Activated CD8-positive, alpha-beta memory T cell treated with anti-CD3 and anti-CD28 coated beads for 24 hours (primary cell): ENCODE data around the gene TRIM54.
"Not testable (repeated sequence)": the region's sequence is repeated elsewhere in the genome, so short reads cannot be mapped to it uniquely, and the experiment has no call there.

Source experiments
- DNase-seq: peaks from one replicate; pipeline ENCODE4 v3.0.0-alpha.2; 2020

Gene TRIM54

GRCh38 chr2:27285481-27285880 is 3.3 kb downstream of the TRIM54 start:
- no peak for DNase-seq

GRCh38 chr2:27288610-27289009 is 6.4 kb downstream of the TRIM54 start:
- DNase-seq: no peak

DNA sequence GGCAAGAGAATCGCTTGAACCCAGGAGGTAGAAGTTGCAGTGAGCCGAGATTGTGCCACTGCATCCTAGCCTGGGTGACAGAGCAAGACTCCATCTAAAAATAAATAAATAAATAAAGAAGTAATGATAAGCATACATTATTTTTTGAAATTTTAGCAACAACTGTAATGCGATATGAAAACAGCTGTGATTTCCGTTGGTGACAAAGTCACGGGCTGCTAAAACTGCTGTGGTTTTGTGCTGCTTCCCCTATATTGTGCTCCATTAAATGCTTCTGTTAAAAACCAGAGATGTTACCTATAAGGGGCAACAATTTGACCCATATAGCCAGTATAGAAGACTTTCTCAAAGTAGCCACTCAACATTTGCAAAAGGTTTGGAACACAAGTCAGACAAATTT is 8.3 kb downstream of the TRIM54 start:
- DNase-seq: no peak

- DNase-seq: no peak
Measured at GRCh38 chr2:27291865-27292264, 9.6 kb downstream of the TRIM54 start.

DNA sequence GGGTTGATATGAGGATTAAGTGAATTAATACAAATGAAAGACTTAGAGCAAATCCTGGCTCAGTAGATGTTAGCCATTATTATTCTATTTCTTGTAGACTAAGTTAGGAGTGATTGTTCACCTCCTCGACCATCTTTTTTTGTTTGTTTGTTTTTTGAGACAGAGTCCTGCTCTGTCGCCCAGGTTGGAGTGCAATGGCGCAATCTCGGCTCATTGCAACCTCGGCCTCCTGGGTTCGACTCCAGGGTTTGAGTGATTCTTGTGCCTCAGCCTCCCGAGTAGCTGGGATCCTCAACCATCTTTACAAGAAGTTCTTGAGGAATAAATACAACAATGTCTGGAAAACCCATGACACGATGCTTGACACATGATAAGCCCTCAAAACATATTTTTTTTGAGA is 12.7 kb downstream of the TRIM54 start:
- no peak for DNase-seq

- no peak for DNase-seq
Measured at GRCh38 chr2:27296481-27296880, 14.3 kb downstream of the TRIM54 start.

- DNase-seq: no peak
Measured at GRCh38 chr2:27297195-27297594, 15.0 kb downstream of the TRIM54 start.

- DNase-seq: no peak
Measured at GRCh38 chr2:27298391-27299080, 16.3 kb downstream of the TRIM54 start.

- DNase-seq: not testable (repeated sequence)
Measured at GRCh38 chr2:27300606-27301005, 18.4 kb downstream of the TRIM54 start.

GRCh38 chr2:27303093-27304025 is 21.1 kb downstream of the TRIM54 start:
- peak; percentile 71 for DNase-seq

- DNase-seq: no peak
Measured at GRCh38 chr2:27304488-27305240, 22.4 kb downstream of the TRIM54 start.

- DNase-seq: no peak
Measured at GRCh38 chr2:27305516-27305915, 23.3 kb downstream of the TRIM54 start.

- peak; percentile 63 for DNase-seq
Measured at GRCh38 chr2:27306136-27306535, 23.9 kb downstream of the TRIM54 start.

DNA sequence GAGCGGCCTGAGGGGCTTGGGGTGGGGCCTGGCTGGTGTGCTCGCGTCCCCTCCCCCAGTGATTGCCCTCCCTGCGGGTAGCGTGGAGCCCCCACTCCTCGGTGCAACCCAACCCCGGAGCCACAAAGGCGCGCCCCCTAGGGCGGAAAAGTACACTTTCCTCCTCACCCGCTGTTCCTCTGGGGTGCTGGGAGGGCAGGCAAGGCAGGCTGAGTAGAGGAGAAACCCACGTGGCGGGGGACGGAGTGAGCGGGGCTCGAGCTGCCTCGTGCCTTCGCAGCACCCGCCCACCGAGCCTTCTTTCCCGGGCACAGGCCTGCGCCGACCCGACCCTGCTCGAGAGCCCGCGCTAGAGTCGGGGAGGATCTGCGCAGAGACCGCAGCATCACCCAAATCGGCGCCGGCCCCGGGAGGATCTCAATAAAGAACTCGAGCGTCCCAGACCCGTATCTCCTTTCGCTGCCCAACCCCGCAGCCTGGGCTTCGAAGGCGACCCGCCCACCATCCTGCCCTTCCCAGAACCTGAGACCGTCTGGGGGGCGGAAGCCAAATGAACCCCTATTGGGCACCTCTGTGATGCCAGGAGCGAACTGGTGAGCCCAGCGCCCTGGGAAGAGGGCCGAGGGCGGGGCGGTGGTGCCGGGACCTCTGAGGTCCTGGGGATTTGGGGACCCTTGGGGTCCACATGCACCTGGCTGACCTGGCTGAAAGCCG is 24.5 kb downstream of the TRIM54 start:
- DNase-seq: peak; percentile 79

DNA sequence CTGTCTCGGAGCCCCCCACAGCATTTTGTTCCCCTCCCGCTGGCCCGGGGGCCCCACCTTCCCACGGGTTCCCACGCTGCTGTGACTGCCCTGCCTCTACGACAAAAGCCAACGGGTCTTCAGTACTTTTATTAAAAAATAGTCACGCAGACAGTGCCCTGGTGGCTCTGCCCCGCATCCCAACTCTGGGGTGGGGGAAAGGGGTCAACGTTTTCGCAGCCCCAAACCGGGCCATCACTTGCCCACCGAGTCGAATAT is 25.0 kb downstream of the TRIM54 start:
- DNase-seq: no peak

GRCh38 chr2:27307545-27308358 is 25.5 kb downstream of the TRIM54 start:
- no peak for DNase-seq

DNA sequence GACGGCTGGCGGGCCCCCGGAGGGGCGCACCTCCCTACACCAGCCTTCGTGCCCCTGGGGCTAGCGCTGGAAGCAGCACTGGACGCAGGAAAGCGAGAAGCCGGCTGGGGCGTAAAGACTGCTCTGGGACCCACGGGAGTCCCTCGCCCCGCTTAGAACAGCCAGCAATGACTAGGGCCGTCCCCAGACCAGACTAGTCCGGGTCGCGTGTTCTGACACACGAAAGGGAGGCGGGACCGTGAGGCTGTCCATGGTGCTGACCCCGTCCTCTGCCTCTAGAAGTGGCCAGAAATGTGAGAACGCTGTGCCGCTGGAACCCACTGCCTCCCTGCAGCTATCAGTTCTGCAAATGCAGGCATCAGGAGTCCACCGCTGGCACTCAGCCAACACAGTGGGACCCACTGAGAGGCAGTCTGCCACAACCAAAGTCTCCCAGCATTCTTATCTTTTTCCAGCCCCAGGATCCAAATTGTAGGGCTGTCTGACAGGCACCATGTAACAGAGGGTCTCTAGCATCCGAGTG is 26.2 kb downstream of the TRIM54 start, which contains the start of gene UCN:
TSS of gene UCN (minus strand) at position 87 of the 523 bp plus-strand sequence. CDS start 550 bp downstream, outside the sequence.
- DNase-seq: no peak

DNA sequence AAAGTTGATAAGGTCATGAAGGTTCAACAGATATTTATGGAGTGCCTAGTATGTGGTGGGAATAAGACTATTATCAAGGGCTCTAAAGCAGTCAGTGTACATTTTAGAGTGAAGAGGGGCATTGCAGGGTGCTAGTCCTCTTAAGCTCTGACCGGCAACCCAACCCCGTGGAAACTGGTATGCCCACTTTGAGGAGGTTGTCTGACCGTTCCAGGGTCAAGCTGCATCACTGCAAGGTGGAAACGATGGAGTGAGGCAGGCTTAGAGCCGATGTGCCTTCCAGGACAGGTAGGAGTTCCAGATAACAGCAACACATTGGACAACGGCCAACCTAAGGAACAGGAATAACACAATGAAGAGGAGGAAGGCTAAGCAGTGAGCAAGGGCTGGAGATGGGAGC is 27.4 kb downstream of the TRIM54 start:
- no peak for DNase-seq

- DNase-seq: no peak
Measured at GRCh38 chr2:27312152-27312551, 29.9 kb downstream of the TRIM54 start.

DNA sequence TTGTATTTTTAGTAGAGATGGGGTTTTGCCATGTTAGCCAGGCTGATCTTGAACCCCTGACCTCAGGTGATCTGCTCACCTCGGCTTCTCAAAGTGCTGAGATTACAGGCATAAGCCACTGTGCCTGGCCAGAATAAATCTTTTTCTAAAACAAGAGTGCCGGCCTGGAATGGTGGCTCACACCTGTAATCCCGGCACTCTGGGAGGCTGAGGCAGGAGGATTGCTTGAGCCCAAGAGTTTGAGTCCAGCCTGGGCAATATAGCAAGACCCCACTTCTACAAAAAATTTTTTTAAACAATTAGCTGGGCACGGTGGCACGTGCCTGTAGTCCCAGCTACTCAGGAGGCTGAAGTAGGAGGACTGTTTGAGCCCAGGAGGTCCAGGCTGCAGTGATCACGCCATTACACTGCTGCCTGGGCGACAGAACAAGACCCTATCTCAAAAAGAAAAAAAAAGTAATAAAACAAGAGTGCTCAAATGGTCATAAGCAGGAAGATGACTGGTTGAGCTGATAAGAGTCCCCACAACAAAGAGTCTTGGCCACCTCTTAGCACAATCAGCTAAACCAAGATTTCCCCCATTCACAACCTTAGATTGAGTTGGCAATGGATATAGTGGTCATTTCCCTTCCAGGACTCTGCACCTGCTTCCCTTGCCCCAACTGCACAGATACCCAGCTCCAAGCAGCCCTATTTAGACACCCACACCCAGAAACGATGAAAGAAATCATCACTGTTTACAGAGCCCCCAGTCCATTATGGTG is 31.8 kb downstream of the TRIM54 start:
- DNase-seq: no peak

DNA sequence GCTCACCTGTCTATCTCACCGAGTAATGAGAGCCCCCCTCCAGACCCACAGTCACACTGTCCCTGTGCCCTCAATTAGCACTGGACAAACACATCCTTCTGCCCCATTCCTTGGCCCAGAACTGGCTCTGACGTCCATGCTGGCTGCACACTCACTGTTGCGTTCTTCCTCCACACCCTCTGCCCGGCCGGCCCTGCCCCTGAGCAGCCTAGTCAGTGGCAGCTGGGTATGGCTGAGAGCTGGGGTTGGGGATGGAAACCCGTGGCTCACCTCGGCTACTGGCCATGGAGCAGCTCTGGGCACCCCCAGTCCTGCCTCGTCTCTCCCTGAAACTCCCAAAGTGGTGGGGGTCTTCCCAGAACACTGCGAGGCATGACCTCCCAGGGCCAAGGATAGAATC is 32.5 kb downstream of the TRIM54 start:
- DNase-seq: no peak
